Iris pigment epithelial cell (primary cell): ENCODE data around the gene HLA-C.
"Not testable (repeated sequence)": the region's sequence is repeated elsewhere in the genome, so short reads cannot be mapped to it uniquely, and the experiment has no call there.

Experiments
- DNase-seq: peaks from one replicate; pipeline ENCODE4 v3.0.0-alpha.2; 2011; ENCODE audit warnings: low read depth

Gene HLA-C

GRCh38 chr6:31270788-31271640, 878 bp downstream of the HLA-C start:
- peak; percentile 54 for DNase-seq

- DNase-seq: no peak
These were observed 3.1 kb downstream of the HLA-C start for GRCh38 chr6:31268836-31269235.

DNA sequence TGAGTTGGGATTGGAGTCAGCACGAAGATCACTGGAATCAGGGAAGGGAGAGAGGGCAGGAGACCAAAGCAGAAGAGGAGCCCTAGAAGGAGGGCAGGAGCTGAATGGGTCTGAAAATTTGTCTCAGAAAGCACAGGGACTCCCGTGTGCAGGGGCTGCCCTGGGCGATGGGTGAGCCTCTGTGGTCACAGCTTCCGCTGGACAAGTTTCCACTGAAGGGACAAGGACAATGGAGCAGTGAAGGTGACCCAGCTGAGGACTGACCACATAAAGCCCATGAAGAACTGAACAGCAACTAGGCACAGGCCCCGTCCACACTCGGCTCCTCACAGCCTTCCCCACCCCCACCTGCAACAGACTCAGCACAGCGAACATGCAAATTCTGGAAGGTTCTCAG, 3.5 kb downstream of the HLA-C start:
- no peak for DNase-seq

GRCh38 chr6:31267651-31268368, 4.1 kb downstream of the HLA-C start:
- no peak for DNase-seq

- DNase-seq: no peak
These were observed 5.1 kb downstream of the HLA-C start for GRCh38 chr6:31266567-31267360.

- no peak for DNase-seq
These were observed 6.0 kb downstream of the HLA-C start for GRCh38 chr6:31265926-31266325.

- DNase-seq: not testable (repeated sequence)
These were observed 8.5 kb downstream of the HLA-C start for GRCh38 chr6:31263346-31263933.

DNA sequence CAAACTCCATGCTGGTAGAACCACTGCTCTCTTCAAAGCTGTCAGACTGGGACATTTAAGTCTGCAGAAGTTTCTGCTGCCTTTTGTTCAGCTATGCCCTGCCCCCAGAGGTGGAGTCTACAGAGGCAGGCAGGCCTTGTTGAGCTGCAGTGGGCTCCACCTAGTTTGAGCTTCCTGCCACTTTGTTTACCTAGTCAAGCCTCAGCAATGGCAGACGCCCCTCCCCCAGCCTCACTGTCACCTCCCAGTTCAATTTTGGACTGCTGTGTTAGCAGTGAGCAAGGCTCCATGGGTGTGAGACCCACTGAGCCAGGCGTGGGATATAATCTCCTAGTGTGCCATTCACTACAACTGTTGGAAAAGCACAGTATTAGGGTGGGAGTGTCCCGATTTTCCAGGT, 11.9 kb downstream of the HLA-C start:
- not testable (repeated sequence) for DNase-seq

- DNase-seq: no peak
These were observed 19.3 kb downstream of the HLA-C start for GRCh38 chr6:31252625-31253024.

DNA sequence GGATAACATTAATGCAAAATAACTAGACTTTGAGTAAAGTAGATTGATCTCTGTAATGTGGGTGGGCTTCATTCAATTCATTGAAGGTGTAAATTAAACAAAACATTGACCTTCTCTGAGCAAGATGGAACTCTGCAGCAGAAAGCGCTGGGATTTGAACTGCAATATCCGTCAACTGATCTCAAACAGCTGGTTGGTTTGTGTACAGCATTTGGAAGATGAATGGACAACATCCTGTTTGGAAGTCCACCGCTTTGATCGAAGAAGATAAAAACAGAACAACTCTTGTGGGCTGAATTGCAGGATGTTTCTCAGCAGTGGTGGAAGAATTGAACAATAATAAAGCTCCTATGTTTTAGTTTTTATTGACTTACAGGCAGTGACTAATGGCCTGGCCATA, 20.6 kb downstream of the HLA-C start:
- no peak for DNase-seq

DNA sequence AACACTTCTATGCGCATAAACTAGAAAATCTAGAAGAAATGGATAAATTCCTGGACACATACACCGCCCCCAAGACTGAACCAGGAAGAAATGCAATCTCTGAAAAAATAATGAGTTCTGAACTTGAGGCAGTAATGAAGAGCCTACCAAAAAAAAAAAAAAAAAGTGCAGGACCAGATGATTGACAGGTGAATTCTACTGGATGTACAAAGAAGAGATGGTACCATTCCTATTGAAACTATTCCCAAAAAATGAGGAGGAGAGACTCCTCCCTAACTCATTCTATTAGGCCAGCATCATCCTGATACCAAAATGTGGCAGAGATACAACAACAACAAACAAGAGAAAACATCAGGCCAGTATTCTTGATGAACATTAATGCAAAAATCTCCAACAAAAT, 22.7 kb downstream of the HLA-C start:
- DNase-seq: no peak

- DNase-seq: no peak
These were observed 24.1 kb downstream of the HLA-C start for GRCh38 chr6:31247813-31248212.

DNA sequence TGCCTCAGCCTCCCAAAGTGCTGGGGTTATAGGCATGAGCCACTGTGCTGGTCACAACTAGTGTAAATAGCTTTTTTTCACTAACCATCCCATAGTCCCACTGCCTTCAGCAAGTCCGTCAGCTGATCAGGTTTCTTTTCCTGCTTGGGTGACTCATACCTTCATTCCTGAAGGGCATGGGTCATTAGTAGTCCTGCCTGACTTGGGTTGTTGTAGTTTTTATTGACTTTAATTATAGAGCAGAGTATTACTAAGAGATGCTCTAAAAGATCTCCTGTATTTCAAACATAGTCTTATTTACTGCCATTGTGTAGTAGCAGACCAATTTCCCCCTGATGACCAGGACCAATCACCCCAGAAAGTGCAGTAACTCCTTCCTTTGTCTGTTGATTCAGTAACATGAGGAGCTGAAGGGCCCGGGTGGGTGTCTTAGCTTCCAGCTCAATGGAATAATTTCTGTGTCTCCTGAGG, 25.8 kb downstream of the HLA-C start:
- peak; percentile 89 for DNase-seq

GRCh38 chr6:31243508-31243907, 28.4 kb downstream of the HLA-C start:
- no peak for DNase-seq

DNA sequence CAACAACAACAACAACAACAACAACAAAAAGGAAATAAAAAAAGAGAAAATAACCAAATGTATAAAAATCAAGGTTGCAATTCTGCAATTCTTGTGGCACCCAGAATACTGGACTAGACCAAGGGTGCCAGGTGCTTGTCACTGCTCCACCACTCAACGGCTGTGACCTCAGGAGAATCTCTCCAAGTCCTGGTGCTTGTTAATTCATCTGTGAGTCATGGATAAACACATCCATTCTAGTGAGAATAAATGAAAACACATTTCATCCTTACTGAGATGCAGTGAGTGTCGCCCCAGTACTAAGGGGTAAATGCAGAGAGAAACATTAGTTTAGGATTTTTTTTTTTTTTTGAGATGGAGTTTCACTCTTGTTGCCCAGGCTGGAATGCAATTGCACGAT, 32.0 kb downstream of the HLA-C start:
- no peak for DNase-seq

GRCh38 chr6:31234101-31234500, 37.8 kb downstream of the HLA-C start:
- DNase-seq: not testable (repeated sequence)

GRCh38 chr6:31228476-31228875, 43.4 kb downstream of the HLA-C start:
- no peak for DNase-seq

DNA sequence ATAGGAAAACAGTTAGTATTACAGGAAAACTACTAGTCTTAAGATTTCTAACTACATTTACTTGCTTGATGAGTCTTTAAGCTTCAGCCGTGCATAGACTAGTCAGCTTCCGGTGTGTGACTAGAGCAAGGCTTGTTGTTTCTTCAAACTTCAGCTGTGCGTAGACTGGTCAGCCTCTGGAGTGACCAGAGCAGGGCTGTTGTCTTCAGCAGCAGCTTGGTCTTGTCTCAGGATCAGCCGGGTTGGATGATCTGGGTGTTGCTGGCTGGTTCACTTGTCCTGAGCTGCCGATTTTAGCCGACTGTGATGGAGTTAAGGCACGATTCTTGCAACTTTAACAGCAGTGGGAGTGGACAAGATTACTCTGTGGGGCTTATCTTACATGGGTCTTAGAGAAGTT, 44.7 kb downstream of the HLA-C start:
- no peak for DNase-seq

DNA sequence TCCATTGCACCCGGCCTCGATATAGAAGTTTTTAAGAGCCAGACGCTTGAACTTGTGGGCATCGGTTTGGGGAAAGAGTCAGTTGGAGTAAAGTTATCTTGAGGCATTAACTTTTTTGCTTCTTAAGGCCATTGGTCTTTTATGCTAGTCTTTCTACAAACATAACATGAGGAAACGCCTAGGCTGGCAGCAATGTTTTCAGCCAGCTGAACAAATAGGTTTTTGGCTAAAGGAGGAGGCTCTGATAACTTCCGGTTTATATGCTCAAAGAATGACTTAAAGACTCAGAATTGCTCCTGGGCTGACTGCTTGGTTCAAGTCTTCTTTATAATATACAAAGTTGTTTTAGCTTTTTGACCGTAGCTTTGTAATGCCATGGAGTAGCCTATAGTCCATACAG, 46.2 kb downstream of the HLA-C start:
- DNase-seq: no peak

- DNase-seq: no peak
These were observed 49.4 kb downstream of the HLA-C start for GRCh38 chr6:31222496-31222895.
